GM18858 (cell line): ENCODE data around the gene CHURC1.
"Not testable (repeated sequence)": the region's sequence is repeated elsewhere in the genome, so short reads cannot be mapped to it uniquely, and the experiment has no call there.

Source experiments
- ATAC-seq: cut with Tn5 transposase; IDR thresholded peaks from one replicate; pipeline ENCODE4 v1.9.1; 2021; ENCODE audit not compliant: unreplicated experiment

Gene CHURC1

DNA sequence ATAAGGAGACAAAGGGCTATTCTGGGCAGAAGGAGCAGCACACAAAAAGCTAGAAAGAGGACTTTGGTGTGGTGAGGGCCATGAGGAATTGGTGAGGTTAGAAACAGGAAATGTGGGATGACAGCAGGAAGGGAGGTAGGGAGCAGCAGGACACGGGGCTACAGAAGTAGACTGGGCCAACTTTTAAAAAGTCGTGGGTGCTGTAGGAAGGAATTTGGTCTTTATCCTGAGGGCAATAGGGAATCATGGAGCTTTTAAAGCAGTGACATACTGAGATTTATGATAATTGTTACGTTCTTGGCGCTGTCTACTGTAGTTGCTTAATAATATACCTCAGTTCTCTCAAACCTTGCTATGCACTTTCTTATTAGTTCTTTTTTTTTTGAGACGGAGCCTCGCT, 8.2 kb upstream of the CHURC1 start:
- ATAC-seq: no peak

DNA sequence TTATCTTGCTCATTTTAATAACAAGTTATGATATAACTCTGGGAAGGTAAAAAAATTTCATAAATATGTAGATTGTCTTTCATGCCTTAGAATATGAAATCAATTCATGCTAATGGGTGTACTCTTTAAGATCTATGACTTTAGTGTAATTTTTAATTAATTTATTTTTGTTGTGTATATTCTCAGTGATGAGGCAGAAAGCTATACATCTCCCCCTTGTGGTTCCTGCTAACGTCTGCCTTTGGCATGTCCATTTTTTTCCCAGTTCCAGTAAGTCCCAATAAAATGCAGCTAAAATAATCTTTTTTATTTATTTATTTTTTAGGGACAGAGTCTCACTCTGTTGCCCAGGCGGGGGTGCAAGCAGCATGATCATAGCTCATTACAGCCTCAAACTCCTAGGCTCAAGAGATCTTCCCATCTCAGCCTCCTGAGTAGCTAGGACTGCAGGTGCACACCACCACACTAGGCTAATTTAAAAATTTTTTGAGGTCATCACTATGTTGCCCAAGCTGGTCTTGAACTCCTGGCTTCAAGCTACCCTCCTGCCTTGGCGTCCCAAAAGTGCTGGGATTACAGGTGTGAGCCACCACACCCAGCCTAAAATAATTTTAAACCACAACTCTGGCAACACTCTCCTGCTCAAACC, 3.3 kb upstream of the CHURC1 start:
- ATAC-seq: no peak

DNA sequence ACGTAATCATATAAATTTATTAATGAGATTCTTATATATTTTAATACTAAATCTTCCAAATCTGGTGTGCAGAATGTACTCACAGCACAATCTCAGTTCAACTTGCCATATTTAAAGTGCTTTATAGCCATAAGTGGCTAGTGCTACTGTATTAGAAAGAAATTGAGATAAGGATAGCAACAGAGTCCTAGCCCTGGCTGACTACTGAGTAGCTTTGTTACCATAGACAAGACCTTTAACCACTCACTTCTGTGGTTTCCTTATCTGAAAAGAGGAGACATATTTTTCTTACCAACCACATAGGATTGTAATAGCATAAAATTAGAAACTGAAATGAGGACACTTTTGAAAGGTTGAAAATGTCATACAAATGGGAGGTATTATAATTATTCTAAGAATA, 2.0 kb upstream of the CHURC1 start:
- no peak for ATAC-seq

DNA sequence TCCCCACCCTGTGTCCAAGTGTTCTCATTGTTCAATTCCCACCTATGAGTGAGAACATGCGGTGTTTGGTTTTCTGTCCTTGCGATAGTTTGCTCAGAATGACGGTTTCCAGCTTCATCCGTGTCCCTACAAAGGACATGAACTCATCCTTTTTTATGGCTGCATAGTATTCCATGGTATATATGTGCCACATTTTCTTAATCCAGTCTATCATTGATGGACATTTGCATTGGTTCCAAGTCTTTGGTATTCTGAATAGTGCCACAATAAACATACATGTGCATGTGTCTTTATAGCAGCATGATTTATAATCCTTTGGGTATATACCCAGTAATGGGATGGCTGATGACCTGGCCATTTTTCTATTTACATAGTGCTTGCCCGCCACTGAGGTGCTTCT, 778 bp upstream of the CHURC1 start:
- not testable (repeated sequence) for ATAC-seq

DNA sequence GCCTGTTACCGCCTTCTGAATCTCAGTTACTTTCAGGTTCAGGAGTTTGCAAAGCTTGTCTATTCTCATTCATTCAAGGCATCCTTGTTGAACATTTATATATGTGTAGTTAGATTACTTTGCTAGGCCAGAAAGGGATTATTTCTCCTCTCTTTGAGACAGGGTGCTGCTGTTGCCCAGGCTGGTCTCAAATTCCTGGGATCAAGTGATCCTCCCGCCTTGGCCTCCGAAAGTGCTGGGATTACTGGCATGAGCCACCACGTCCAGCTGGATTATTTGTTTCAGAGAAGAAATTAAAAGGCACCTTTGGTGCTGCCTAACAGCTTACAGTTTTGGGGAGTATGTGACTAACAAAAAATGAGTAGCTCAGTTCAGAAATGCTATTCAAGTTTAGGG, 772 bp downstream of the CHURC1 start:
- no peak for ATAC-seq

DNA sequence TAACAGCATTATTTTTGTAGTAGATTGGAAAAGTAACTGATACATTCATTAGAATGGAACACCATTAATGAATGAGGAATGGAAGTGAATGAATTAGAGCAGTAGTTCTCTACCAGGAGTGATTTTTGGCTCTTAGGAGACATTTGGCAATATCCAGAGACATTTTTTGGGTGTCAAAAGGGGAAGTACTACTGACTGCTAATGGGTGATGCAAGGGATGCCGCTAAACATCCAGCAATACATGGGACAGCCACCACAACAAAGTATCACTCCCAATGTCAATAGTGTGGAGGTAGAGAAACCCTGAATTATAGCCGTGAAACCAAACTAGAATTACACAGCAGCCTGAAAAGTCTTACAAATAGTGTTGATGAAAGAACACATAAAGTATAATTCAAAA, 1.5 kb downstream of the CHURC1 start:
- ATAC-seq: no peak

DNA sequence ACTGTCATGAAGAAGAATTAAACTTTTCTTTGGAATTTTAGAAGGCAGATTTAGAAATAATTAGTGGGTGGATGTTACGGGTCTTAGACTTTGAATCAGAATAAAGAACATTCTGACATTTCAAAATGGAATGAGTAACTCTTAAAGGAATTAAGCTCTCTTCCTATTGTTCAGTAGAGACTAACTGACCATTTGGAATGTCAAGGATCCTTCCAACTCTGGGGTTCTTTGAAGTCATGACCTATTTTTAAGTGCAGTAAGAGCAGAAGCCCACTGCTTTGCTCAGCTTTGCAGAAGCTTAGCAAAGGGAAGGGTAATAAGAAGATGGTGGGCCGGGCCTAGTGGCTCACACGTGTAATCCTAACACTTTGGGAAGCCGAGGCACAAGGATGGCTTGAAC, 4.0 kb downstream of the CHURC1 start:
- ATAC-seq: no peak

DNA sequence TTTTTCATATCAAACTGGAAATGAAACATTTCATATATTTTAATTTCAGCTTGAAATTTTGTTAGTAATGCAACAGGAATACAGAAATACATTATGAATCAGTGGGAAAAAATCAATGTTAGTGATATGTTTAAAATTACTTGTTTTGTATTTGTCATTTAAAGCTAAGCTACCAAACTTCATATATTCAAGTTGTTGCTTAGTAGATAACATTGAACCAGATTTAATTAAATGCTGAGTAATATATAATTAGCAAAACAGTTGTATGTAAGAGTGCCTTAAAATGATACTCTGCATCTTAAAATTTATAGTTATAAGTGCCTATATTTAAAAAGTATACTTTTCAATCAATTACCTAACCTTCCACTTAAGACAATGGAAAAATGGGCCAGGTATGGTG, 5.0 kb downstream of the CHURC1 start:
- no peak for ATAC-seq

DNA sequence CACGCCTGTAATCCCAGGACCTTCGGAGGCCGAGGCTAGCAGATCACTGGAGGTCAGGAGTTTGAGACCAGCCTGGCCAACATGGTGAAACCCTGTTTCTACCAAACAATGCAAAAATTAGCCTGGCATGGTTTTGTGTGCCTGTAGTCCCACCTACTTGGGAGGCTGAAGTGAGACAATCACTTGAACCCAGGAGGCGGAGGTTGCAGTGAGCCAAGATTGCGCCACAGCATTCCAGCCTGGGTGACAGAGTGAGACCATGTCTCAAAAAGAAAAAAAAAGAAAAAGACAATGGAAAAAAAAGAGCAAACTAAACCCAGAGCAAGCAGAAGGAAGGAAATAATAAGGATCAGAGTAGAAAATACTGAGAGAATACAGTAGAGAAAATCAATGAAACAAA, 5.4 kb downstream of the CHURC1 start:
- ATAC-seq: no peak

DNA sequence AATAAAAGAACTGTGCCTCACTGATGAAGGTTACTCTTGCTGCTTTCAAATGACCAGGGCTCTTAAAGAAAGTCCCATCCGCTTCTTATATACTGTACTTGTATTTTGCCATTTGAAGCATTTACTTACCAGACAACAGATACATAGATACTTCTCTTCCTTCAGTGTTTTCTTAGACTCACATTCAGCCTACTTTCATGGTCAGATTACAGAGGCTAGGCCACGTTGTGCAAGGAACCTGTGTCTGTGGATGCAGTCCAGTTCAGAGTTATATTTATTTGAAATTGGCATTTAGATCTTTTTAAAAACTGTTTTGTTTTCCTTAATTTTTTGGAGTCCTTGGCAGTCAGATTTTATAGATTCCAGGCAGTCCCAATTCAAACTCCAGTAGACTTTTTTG, 6.2 kb downstream of the CHURC1 start:
- ATAC-seq: no peak

DNA sequence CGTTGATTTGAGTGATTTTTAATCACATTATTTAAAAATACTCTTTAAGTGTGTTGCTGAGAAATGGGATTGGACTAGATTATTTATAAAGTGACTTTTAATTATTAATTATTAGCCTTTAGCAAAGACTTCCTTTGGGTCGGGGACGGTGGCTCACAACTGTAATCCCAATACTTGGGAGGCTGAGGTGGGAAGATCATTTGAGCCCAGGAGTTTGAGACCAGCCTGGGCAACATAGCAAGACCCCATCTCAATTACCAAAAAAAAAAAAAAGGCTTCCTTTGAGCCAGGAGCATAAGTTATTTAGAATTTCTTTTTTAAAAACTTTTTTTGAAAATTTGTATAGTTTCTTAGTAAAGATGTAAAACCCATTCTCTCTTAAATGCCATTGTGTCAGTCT, 8.8 kb downstream of the CHURC1 start:
- no peak for ATAC-seq

DNA sequence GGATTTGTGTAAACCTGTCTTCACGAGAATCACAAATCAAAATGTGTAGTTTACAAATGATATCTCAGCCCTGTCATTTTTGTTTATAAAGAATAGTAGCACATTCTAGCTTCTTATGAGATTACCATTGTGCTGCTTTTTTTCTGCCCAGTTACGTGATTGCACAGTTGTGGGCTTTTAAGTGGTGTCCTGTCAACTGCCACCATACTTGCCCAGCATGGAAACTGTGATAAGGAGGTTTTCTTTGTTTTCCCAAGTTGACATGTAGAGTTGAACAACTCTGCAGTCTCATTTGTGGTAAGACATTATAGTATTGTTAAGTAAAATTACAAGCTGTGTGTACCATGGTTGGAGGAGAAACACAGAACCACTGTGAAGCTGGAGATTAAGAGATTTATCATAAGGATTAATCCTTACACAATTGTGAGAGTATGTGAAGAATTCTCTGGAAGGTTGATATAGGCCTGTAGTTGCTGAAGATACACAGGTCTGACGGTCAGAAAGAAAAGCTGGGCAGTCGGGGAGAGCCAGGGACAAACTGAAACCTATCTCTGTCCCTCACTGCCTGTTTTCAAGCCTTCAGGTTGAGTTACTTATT, 12.2 kb downstream of the CHURC1 start:
- ATAC-seq: no peak

DNA sequence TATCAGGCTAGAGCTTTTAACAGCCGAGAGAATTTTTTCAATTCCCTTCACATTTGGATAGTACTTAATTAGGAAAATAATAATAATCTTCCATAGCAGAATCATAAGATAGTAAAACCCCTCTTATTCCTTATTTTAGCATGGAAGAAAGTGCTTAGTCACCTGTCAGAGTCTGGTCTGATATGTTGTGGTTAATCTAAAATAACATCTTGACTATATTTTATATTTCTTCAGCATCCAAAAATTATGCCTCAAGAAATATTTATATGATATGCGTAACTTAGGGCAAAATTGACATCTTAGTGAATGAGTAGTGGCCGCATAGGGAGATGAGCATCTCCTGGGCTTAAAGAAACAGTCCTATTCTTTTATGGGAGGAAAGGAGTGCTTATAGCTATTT, 12.8 kb downstream of the CHURC1 start:
- ATAC-seq: no peak

DNA sequence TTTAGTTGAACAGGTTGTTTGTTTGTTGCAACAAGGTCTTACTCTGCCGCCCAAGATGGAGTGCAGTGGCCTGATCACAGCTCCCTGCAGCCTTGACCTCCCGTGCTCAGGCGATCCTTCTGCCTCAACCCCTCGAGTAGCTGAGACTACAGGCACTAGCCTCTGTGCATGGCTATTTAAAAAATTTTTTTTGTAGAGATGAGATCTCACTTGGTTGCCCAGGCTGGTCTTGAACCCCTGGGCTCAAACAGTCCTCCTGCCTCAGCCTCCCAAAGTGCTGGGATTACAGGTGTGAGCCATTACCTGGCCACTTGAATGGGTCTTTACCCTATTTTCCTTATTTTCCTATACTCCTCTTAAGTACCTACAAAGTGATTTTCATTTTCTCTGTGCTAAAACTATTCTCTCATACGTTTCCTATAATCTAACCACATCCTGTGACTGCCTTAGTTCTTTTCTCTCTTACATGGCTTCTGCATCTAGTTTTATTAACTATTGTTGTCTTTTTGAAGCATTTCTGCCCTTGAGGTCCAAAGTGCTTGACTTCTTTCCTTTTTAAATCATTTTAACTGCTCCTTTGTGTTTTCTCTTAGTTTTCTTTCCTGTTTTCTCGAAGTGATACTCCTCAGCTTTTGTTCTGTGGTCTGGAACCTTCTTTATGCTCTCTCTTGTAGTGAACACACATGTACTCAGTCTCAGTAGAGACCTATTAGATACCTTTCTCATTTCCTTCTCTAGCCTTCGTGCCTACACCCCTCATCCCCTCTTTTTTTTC, 14.2 kb downstream of the CHURC1 start:
- ATAC-seq: peak; percentile 77

DNA sequence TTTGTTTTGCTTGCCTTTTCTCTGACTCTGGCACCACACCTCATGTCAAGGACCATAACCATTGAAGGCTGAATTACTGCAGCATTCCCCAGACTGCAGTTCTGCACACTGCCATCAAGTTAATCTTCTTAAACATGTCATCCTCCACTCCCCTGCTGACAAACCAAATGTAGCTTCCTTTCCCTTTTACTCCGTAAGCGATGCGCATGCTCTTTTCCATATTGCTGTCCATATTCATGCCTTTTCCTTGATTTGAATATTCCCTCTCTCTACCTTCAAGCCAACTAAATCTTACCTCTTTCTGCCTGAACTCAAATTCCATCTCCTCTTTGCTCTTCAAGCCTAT, 14.7 kb downstream of the CHURC1 start:
- ATAC-seq: no peak

DNA sequence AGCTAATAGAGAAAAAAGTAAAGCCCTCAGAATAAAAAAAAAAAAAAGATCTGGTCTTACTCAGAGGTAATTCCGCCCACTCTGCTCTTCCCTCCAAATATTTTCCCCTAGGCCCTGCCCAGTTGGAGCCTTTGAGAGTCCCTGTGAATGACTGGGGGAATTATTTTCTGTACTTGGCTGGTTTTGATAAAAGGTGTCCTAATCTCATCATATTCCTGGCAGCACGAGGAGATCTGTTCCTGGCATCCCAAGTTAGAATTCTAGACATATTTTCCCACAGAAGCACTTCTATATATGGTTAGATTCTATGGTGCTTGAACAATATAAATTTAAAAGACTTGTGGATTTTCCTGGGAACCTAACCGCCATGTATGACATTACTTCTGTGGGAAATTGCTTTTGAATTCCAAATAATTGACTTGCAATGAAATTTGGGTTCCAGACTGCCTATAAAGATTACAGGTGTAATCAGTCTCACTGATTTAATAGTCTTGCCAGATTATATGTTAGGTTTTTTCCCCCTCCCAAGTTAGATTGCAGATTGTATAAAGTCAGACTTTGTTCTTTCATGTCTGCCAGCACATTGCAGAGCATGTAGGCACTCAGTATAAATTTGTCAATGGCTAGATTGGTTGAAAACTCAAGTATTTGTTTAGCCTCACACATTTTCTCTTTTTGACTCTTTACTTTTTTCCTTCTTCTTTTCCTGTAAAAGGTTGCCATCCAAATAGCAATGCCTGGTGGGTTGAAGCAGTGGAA, 16.0 kb downstream of the CHURC1 start:
- ATAC-seq: no peak

DNA sequence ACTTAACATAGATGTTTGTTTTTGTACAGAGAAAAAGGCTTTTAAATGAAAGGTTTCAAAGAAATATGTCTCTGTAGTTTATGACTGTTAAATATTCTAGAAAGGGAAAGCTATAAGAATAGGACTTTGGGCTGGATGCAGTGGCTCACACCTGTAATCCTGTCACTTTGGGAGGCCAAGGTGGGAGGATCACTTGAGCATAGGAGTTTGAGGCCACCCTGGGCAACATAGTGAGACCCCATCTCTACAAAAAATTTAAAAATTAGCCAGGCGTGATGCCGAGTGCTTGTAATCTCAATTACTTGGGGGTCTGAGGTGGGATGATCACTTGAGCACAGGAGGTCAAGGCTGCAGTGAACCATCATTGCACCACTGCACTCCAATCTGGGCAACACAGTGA, 16.9 kb downstream of the CHURC1 start:
- ATAC-seq: no peak

DNA sequence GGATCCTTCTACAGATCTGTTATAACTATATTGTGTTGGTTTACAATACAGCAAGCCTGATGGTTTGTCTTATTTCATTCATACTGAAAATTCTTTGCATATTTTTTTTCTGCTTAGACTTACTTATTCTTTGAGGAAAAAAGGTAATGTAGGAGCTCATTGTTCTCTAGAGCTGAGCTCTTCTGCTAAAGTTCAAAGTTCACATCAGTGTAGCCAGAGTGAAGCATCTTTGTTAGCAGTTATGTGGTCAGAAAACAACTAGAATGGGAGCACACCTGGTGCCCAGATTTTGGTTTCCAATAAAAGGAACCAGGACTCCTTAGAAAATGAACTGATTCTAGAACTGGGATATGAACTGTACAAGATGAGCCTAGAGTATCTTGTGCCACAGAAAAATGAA, 18.0 kb downstream of the CHURC1 start:
- ATAC-seq: no peak

DNA sequence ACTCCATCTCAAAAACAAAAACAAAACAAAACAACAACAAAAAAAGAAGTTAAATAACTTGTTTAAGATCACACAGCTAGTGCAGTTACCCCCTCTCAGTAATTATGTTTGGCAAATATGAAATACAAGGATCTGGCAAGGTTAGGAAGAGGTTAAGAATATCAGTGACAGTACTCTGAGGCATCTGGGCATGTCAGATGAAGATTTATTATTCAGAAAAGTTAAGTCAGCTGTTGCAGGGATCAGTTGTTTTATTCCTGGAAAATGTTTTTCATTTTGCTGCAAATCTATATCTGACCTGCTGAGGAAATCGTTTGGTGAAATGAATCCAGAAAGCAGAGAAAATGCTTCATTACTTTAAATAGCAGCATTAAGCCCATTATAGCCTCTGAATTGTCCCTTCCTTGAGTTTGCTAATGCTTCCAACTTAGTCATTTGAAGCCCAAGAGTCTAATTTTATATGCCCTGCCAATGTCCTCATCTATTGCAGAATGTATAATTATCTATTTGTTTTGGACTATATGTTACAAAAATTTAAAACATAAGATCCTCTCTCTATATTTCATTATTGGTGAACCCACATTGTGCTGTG, 20.2 kb downstream of the CHURC1 start:
- ATAC-seq: no peak

DNA sequence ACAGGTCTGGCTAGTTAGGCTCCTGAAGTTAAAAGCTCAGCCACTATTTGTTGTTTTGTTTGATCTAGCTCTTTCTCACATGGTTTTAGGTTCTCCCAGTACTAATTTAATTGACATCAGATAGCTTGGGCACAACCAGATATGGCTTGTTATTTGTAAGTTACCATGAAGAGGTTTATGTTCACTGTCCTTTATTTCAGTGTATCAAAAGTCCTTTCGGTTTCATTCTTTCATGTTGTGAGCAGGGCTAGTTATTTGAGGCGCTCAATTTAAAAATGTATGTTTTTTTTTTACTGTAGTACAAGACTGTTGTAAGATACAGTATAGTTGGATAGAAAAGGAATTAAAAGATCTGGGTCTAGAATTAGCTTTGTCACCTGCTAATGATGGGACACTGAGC, 21.3 kb downstream of the CHURC1 start:
- no peak for ATAC-seq

DNA sequence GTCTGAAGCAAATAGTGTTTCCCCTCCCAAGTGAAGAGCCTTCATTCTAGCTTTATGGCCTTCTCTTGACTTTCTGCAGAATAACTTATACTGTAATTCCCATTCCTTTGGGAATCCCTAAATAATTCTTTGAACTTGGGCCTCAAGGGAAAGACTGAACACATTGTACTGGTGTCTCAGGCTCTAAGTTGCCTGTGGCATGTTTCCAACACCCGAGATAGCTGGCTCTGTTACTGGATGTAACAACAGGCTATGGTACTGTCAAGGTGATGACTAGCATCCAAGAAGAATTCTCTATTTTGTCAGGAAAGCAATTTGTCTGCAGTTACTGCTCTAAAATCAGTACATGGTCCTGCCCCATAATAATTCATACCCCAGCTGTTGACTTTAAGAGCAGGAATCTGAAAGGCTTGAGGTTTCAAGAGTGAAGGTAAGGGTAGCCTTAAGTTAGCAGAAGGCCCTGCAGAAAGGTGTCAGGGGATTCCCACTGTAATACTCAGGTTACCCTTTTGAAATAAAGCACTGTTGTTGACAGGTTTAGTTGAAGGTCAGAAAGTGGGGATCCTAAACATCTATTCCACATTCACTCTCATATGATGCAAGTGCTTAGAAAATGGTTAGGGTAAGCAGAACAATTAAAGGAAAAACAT, 23.0 kb downstream of the CHURC1 start:
- no peak for ATAC-seq
